ENCODE data around the gene BABAM2. TPM values are rescaled to one million over a fixed set of nuclear protein-coding genes. Genes with fewer than 3 reads are reported as not detected.

BABAM2 gene
- total RNA-seq, 1 donor from 2014 or later, result 41.0 TPM

DNA sequence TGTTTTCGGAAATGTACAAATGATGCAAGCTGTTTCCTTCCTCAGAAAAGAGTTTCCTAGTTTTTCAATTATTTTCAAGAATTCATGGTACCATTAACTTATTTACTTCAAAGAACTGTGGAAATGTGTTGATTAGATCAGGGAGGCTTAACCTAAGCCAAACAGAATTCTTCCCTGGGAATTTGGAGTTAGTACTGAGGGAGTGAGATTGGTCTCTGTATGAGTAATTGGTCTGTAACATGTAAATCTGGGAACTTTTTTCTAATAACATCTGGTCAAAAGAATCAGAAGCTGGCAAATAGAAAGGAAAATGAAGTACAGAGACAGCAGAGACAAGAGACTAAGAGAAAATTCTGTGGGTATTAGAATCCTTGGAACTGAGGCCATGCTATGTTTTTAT is 145.8 kb downstream of the BABAM2 start:
- H3K9me3 ChIP-seq, result no peaks in the 10 kb centered on the region
- no peaks in the 10 kb centered on the region for H3K4me1 ChIP-seq
- H3K36me3 ChIP-seq, result no peaks in the 10 kb centered on the region
- TF ChIP-seq, protein P1, sequence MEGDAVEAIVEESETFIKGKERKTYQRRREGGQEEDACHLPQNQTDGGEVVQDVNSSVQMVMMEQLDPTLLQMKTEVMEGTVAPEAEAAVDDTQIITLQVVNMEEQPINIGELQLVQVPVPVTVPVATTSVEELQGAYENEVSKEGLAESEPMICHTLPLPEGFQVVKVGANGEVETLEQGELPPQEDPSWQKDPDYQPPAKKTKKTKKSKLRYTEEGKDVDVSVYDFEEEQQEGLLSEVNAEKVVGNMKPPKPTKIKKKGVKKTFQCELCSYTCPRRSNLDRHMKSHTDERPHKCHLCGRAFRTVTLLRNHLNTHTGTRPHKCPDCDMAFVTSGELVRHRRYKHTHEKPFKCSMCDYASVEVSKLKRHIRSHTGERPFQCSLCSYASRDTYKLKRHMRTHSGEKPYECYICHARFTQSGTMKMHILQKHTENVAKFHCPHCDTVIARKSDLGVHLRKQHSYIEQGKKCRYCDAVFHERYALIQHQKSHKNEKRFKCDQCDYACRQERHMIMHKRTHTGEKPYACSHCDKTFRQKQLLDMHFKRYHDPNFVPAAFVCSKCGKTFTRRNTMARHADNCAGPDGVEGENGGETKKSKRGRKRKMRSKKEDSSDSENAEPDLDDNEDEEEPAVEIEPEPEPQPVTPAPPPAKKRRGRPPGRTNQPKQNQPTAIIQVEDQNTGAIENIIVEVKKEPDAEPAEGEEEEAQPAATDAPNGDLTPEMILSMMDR (IDR thresholded peaks at IDR 0.05), result no peak
- TF ChIP-seq POLR2AphosphoS5 (IDR thresholded peaks at IDR 0.05; ENCODE audit: insufficient read depth in 1 of 2, low read depth in 1 of 2), result no peak
- TF ChIP-seq POLR2A (IDR thresholded peaks at IDR 0.05), result no peak
- intact Hi-C loops (cut with DNase I), result no loop called here
- H3K4me3 ChIP-seq, result no peak overlapping the region
- DNase-seq (ENCODE audit: extremely low spot score in 2 of 2), result no peak
- no peaks in the 10 kb centered on the region for H3K27me3 ChIP-seq
- H3K27ac ChIP-seq, result no peak overlapping the region

DNA sequence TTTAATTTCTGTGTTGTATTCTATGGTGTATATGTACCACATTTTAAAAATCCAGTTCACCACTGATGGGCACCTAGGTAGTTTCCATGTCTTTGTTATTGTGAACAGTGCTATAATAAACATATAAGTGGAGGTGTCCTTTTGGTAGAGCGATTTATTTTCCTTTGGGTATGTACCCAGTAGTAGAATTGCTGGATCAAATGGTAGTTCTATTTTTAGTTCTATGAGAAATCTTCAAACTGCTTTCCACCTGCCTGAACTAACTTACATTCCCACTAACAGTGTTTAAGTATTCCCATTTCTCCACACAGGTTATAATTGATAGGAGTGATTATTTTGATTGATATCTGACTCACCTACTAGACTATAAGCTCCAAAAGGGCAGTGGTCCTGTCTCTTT is 148.2 kb downstream of the BABAM2 start:
- H3K4me1 ChIP-seq, result no peaks in the 10 kb centered on the region
- no peak for TF ChIP-seq POLR2AphosphoS5 (IDR thresholded peaks at IDR 0.05; ENCODE audit: insufficient read depth in 1 of 2, low read depth in 1 of 2)
- TF ChIP-seq POLR2A (IDR thresholded peaks at IDR 0.05), result no peak
- TF ChIP-seq, protein P1 (IDR thresholded peaks at IDR 0.05), result no peak
- H3K27ac ChIP-seq, result no peak overlapping the region
- intact Hi-C loops (cut with DNase I), result no loop called here
- H3K36me3 ChIP-seq, result no peaks in the 10 kb centered on the region
- H3K9me3 ChIP-seq, result no peaks in the 10 kb centered on the region
- H3K27me3 ChIP-seq, result no peaks in the 10 kb centered on the region
- H3K4me3 ChIP-seq, result no peak overlapping the region
- no peak for DNase-seq (ENCODE audit: extremely low spot score in 2 of 2)

DNA sequence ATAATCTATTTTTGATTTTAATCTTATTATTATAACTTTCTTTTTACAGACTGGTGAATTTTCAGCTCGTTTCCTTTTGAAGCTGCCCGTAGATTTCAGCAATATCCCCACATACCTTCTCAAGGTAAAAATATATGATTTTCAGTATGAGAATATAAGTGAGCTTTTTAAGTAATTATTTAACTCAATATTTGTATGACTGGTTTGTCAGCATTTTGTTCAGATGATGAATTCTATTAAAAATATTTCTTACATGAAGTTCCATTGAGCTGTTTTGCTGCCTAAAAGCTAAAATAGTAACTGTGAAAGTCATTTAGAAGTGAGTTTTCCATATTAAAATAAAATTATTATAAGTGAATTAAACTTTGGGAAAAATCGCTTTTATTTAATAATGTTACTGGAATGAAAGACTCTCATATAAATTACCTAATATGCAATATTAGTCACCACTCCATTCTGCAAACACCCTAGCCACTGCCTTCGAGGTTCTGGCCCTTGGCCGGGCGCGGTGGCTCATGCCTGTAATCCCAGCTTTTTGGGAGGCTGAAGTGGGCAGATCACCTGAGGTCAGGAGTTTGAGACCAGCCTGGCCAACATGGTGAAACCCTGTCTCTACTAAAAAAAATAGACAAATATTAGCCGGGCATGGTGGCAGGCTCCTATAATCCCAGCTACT is 155.3 kb downstream of the BABAM2 start:
- H3K36me3 ChIP-seq, result no peaks in the 10 kb centered on the region
- H3K27me3 ChIP-seq, result no peaks in the 10 kb centered on the region
- no peak overlapping the region for H3K27ac ChIP-seq
- DNase-seq (ENCODE audit: extremely low spot score in 2 of 2), result no peak
- TF ChIP-seq POLR2AphosphoS5 (IDR thresholded peaks at IDR 0.05; ENCODE audit: insufficient read depth in 1 of 2, low read depth in 1 of 2) (no peak), POLR2A (IDR thresholded peaks at IDR 0.05) (no peak)
- TF ChIP-seq, protein P1 (IDR thresholded peaks at IDR 0.05), result no peak
- no peaks in the 10 kb centered on the region for H3K9me3 ChIP-seq
- H3K4me1 ChIP-seq, result no peaks in the 10 kb centered on the region
- intact Hi-C loops (cut with DNase I), result no loop called here
- H3K4me3 ChIP-seq, result no peak overlapping the region

DNA sequence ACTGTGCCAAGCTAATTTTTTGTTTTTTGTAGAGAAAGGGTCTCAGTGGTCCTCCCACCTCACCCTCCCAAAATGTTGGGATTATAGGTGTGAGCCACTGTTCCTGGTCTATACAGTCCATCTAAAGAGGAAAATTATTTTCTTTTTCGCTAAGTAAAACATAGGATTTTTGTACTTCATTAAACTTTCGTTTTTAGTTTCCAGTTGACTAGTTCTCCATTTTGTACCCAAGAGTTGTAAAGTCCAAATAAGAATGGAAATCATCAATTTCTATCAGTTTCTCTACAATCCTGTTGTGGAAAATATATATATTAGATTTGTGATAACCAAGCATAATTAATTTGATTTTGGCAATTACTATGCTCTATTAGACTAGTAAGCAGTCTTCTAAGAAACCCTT is 156.4 kb downstream of the BABAM2 start:
- TF ChIP-seq POLR2AphosphoS5 (IDR thresholded peaks at IDR 0.05; ENCODE audit: insufficient read depth in 1 of 2, low read depth in 1 of 2), result no peak
- no peak for TF ChIP-seq POLR2A (IDR thresholded peaks at IDR 0.05)
- TF ChIP-seq, protein P1 (IDR thresholded peaks at IDR 0.05), result no peak
- Histone ChIP-seq H3K27me3 (no peaks in the 10 kb centered on the region), H3K4me3 (no peak overlapping the region), H3K27ac (peak overlapping the region; percentile 42), H3K36me3 (no peaks in the 10 kb centered on the region), H3K9me3 (no peaks in the 10 kb centered on the region), H3K4me1 (no peaks in the 10 kb centered on the region)
- intact Hi-C loops (cut with DNase I), result no loop called here
- no peak for DNase-seq (ENCODE audit: extremely low spot score in 2 of 2)

DNA sequence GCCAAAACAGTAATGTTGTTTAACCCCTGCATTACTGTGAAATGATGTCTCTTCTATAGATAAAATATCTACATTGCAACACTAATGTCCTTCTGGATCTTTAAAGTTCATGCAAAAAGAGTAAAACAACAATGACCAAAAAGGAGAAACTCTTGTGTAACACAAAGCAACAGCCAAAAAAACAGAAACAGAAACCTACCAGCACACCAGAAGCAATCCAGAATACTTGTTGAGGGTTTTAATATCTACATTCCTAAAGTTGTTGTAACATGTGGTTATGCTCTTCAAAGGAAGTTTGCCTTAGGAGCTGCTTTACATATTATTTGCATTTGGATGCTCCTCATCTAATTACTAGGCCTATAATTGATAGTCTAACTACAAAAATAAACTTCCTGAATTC is 157.2 kb downstream of the BABAM2 start:
- Histone ChIP-seq H3K27me3 (no peaks in the 10 kb centered on the region), H3K36me3 (no peaks in the 10 kb centered on the region), H3K4me1 (no peaks in the 10 kb centered on the region), H3K9me3 (no peaks in the 10 kb centered on the region), H3K4me3 (no peak overlapping the region), H3K27ac (no peak overlapping the region)
- no peak for DNase-seq (ENCODE audit: extremely low spot score in 2 of 2)
- intact Hi-C loops (cut with DNase I), result no loop called here
- TF ChIP-seq POLR2A (IDR thresholded peaks at IDR 0.05) (no peak), POLR2AphosphoS5 (IDR thresholded peaks at IDR 0.05; ENCODE audit: insufficient read depth in 1 of 2, low read depth in 1 of 2) (no peak)
- TF ChIP-seq, protein P1 (IDR thresholded peaks at IDR 0.05), result no peak

All from vagina (tissue), 2 donors.